ENCODE measurements around the gene ANKLE1.

Gene ANKLE1

GRCh38 chr19:17327068-17327653 lies 45.5 kb downstream of the ANKLE1 start:
- DNase-seq (no peak), ATAC-seq (no peak)

GRCh38 chr19:17327654-17328516 lies 46.2 kb downstream of the ANKLE1 start:
- DNase-seq, result peak; percentile 61
- peak; percentile 67 for ATAC-seq

DNA sequence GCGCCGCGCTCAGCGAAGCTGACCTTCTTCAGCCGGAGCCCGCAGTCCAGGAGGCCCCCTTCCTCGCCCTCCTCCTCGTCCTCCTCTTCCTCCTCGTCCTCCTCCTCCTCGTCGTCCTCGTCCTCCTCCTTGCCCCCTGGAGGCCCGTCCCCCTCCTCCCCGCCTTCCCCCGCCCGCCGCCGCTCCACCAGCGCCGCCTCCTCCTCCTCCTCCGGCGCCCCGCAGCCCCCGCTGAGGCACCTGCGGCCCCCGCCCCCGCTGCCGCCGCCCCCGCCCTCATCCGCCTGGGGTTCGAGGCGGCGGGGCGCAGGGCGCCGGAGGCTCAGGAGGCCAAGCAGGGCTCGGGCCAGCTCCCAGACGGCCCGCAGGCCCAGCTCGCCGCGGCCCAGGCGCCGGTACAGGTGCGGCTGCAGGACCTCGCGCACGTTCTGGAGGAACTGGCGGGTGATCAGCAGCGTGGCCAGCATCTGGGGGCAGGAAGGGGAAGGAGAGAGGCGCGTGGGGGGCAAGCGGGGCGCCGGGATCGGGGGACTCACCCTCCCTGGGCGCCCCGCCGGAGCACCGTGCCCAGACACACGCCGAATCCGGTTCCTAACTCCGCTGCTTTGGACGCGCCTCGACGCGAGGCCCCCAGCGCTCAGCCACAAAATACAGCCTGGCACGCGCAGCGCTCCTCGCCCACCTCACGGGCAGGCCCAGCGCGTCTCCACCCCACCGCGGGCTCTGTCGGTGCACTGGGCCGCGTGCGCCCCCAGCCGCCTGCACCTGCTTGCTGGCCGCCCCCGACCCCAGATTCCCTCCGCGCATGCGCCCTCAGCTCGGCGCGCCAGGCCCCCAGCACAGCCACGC lies 47.0 kb downstream of the ANKLE1 start:
- ATAC-seq, result no peak

GRCh38 chr19:17329366-17330261 lies 47.9 kb downstream of the ANKLE1 start:
- no peak for ATAC-seq
- no peak for DNase-seq

More for the DNA sequence above, 47.0 kb downstream of the ANKLE1 start:
- peak; percentile 33 for DNase-seq

- DNase-seq (no peak), ATAC-seq (no peak)
Measured at GRCh38 chr19:17330262-17331044, 48.8 kb downstream of the ANKLE1 start.

DNA sequence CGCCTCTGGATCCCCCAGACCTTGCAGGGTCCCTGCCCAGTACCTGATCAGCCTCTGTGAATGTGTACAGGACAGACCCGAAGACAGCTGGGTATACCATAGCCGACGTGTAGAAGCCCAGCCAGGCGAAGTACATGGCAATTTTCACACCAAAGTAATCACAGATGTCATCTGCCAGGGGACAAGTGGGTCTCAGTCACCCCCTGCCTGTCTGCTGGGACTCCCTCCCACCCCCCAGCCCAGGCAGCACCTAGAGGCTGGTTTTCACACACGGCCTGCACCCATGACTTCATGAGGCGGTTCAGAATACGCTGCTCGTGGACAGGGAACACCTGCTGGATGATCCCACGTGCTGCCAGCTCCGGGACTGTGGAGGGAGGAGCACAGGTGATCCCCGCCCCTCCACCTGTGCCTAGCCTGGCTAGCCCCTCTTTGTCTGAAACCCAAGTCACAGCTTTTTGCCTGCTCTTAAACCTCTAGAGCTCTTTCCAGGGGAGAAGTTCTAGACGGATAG lies 49.4 kb downstream of the ANKLE1 start:
- ATAC-seq (no peak), DNase-seq (no peak)

GRCh38 chr19:17332360-17332676 lies 50.6 kb downstream of the ANKLE1 start:
- DNase-seq, result no peak
- no peak for ATAC-seq

GRCh38 chr19:17332677-17333581 lies 51.2 kb downstream of the ANKLE1 start:
- DNase-seq (peak; percentile 52), ATAC-seq (no peak)

DNA sequence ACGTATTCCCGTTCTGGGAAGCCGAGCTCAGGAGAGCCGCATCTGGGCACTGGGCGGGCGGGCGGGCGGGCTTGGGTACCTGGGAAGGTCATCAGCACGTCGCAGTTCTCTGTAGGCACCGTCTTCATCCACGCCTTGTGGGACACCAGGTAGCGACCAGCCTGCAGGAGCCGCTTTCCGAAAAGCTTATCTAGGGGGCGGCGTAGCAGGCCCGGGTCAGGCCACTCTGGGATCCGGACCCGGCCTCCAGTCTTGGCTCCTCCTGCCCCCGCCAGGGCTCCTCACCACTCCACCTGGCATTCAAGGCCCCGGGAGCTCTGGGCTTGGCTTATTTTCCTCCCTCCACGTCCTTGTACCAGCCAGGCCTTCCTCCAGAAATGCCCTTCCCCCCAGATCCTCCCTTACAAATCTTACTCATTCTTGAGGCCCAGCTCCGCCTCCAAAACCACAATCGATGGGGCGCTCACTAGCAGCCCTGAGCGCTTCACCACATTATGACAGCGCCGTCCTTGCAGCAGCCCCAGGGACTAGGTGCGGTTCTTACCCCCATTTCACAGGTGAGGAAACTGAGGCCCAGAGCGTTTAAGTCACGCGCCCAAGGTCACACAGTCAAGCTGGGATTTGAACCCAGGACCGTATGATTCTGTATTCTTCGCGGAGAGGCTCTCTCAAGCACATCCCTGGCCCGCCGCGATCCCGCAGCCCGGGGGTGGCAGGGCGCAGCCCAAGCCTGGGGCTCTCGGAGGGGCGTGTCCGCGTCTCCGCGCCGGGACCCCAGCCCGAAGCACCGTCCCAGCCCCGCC lies 52.1 kb downstream of the ANKLE1 start:
- ATAC-seq (peak; percentile 54), DNase-seq (peak; percentile 81)

- DNase-seq (peak; percentile 97), ATAC-seq (peak; percentile 50)
Measured at GRCh38 chr19:17334414-17335409, 53.0 kb downstream of the ANKLE1 start, which contains the start of gene ANO8. Gene ANO8, minus strand, starts transcription at chr19:17334855. Its CDS starts 185 bp downstream, at chr19:17334670.

DNA sequence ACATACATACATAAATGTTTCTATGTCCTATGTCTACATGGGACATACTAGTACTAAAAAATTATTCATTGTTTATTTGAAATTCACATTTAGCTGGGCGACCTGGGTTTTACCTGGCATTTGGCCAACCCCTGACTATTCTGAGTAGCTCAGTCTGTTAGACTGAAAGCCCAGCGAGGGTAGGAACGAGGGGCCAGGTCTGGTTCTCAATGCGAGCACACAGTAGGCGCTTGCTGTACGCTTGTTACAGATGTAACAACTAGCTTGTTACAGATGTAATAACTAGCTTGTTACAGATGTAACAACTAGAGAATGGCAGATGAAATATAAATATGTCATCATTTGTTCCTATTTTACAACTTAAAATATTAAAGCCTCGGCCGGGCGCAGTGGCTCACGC lies 53.9 kb downstream of the ANKLE1 start:
- DNase-seq (no peak), ATAC-seq (no peak)

All from stimulated activated naive CD8-positive, alpha-beta T cell treated with anti-CD3 and anti-CD28 coated beads, Interleukin-15, Interleukin-2, amounts not matched to agents 100 U/mL and 50 U/mL, for 24 hours (primary cell).